ENCODE data around the gene GPSM1.
"Not testable (repeated sequence)": the region's sequence is repeated elsewhere in the genome, so short reads cannot be mapped to it uniquely, and the experiment has no call there.

Gene GPSM1

DNA sequence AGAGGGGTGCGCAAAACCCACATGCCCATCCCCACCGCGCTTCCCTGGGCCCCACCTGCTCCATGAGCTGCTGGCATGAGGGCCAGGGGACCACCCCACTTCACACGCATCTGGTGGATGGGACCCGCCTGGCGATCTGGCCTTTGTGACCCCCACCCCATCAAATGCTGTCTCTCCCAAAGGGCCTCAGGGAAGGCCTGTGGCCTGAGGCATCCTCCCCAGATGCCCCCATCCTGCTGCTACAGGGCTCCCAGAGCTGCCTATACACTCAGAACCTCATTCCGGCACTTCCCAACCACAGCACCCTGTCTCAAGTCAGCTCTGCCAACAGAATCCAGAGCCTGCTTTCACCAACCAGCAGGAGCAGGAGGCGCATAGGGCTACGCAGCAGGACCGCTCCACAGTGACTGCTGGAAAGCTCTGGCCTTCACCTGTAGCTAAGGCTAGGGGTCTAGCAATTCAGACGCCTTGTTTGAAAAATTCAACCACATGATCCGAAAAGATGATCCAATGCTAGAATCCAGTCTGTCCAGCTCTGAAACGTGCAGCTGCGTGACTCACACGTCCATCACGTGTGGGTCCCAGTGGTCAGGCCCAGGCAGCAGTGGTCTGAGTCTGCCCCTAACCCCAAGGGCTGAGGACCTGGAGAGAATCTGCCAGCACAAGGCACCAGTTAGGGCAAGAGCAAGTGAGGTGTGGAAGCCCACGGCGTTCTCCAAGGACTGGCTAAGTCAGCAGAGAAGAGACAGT lies 74.0 kb downstream of the GPSM1 start:
- no peak for DNase-seq

- DNase-seq: no peak
Observed at GRCh38 chr9:136402067-136402466, 74.7 kb downstream of the GPSM1 start.

GRCh38 chr9:136403538-136403914 lies 76.2 kb downstream of the GPSM1 start:
- peak; percentile 77 for DNase-seq

DNA sequence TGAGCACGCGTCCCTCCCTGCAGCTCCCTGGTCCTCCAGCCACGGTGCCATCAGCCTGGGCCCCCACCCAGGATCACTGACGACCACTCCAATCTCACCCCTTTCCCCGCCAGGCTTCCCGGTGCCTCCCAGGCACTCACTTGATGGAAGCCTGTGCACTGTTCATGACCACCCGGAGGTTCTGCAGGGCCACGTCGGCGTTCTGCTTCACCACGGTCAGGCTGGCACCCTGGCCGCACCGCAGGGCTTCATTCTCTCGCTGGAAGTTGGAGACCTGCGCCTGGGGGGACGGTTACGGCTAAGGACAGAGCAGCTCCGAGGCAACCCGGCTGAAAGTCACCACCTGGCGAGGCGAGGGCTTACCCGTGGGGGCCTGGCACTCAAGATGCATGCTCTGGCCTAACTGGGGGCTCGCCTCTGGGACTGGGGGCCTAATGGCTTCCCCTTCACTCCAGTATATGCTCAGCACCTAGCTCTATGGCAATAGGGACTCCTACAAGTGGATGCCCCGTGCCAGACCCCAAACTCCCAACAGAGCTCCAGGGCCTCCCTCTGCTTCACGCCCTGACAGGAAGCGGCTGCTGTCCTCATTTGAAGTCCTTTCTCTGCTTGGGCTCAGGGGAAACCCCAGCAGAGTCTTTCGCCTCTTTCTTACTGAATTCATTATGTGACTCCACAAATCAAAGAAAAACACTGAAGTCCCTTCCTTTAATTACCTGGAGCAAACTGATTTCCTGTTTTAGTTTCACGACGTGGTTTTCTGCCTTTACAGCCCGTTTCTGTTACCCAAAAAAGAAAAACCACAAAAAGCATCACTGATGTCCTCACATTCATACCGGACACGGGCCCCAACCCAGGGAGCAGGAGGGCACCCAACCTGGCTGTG lies 76.8 kb downstream of the GPSM1 start:
- DNase-seq: peak; percentile 35

DNA sequence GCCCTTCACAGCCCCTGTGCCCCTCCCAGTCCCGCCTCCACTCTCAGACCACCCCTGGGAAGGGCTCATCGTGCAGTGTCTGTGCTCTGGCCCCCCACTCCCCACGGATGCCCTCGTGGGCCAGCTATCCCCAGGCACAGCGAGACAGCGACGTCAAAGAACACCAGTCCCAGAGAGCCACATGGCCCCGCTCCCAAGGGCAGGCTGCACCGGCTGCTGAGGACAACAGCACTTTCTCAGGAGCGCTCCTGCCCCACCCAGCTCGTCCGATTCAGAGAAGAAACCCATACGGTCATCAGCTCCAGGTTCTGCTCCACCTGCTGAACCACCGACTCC lies 77.4 kb downstream of the GPSM1 start:
- no peak for DNase-seq

GRCh38 chr9:136405481-136405880 lies 78.1 kb downstream of the GPSM1 start:
- no peak for DNase-seq

GRCh38 chr9:136405904-136406303 lies 78.6 kb downstream of the GPSM1 start:
- DNase-seq: not testable (repeated sequence)

- not testable (repeated sequence) for DNase-seq
Observed at GRCh38 chr9:136407061-136407460, 79.7 kb downstream of the GPSM1 start.

- peak; percentile 46 for DNase-seq
Observed at GRCh38 chr9:136407911-136408310, 80.6 kb downstream of the GPSM1 start.
